GM12801 (cell line): ENCODE measurements around the gene IGSF8.

ENCODE experiments used
- CTCF ChIP-seq: IDR thresholded peaks from one replicate; pipeline ENCODE4 v1.5.1; 2011; ENCODE audit warnings: control low read depth; ENCODE audit not compliant: insufficient read length; ENCODE audit errors: extremely low read depth

Gene IGSF8

GRCh38 chr1:160137216-160137862 is 38.9 kb upstream of the IGSF8 start:
- TF ChIP-seq CTCF: no peak

GRCh38 chr1:160136926-160137200 is 38.4 kb upstream of the IGSF8 start:
- no peak for TF ChIP-seq CTCF

- no peak for TF ChIP-seq CTCF
Observed at GRCh38 chr1:160136121-160136925, 37.9 kb upstream of the IGSF8 start.

DNA sequence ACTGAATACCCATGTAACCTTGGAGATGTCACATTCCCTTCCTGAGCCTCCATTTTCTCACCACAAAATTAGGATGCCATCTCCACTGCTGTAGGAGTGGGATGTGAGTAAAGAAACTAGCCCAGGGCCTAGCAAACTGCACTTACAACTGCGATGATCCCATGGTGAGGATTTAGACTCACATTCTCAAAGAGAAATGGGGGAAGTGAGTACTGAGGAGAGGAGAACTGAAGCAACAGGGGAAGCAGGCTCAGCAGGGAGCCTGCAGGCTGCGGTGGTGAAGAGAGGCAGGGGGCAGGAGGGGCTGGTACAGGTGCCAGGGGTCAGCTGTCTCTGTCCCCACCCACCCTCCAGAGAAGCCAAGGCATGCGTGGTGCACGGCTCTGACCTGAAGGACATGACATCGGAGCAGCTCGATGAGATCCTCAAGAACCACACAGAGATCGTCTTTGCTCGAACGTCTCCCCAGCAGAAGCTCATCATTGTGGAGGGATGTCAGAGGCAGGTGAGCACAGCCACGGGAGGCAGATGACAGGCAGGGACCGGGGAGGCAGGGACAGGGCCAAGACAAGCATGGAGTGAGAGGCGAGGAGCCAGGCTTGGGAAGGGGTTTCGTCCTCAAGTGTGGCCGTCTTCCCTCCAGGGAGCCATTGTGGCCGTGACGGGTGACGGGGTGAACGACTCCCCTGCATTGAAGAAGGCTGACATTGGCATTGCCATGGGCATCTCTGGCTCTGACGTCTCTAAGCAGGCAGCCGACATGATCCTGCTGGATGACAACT is 36.6 kb upstream of the IGSF8 start:
- TF ChIP-seq CTCF: no peak

DNA sequence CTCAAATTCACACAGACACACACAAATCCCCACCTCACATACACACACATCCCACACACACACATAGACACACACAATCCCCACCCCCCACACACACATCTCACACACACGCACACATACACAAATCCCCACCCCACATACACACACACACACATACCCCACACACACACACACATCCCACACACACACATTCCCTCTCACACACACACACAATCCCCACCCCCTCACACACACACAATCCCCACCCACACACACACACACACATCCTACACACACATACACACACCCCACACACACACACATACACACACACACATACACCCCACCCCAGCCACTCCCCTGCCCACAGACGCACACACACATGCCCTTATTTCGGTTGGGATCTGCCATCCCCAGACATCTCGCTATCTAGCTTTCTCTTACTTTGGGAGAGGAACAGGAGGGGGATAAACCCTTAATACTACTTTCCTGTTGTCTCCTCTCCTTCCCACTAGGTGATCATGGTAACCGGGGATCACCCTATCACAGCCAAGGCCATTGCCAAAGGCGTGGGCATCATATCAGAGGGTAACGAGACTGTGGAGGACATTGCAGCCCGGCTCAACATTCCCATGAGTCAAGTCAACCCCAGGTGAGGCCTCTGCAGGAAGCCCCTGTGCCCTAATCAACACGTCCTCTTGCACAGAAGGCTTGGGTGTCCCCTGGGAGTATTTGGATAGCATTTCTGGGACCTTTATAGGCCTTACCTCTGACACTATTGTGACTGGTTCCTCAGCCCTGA is 35.8 kb upstream of the IGSF8 start:
- no peak for TF ChIP-seq CTCF

DNA sequence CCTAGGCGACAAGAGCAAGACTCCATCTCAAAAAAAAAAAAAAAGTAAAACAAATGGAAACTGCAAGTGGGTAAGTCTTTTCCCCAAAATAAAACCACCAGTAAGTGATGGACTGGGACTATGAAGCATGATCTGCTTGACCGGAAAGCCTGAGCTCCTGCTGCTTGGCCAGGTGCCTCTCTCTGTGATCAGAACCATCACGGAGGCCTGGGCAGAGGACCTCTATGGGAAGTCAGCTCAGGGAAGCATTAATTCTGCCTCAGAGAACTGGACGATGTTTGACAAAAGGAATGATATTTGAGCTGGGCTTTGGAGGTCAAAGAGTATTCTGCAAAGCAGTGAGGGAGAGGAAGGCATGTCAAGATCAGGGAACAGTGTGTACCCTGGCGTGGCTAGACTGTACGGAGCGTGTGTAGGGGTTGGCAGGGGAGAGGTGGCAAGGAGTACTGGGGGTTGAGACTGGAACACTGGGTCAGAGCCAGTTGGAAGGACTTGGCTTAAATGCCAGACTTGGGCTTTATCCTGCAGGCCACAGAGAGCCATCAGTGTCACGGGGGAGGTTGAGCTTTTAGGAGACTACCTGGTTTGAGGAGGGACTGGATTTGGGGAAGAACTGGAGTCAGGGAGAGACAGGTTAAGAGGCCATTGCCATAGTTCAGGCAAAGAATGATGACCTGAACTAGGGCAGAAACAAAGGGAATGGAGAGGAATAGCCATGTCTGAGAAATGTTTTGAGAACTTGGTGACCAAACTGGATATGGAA is 33.6 kb upstream of the IGSF8 start:
- TF ChIP-seq CTCF: no peak
